Right ventricle myocardium inferior (tissue), 1 donor: ENCODE results near the gene RFX7. TPM values are rescaled to one million over a fixed set of nuclear protein-coding genes. Genes with fewer than 3 reads are reported as not detected.

Experiments used
- ATAC-seq: fragments of 200-7000 bp; cut with Tn5 transposase; one replicate; pipeline ENCODE4 v1.9.1; 2020; ENCODE audit warnings: mild to moderate bottlenecking, moderate library complexity
- DNase-seq: peaks from one replicate; pipeline ENCODE4 v3.0.0; 2021; ENCODE audit errors: missing footprints
- intact Hi-C: fragments of 100-400 bp; cut with DNase I; formaldehyde crosslinking; loops from one replicate; pipeline ENCODE4 v1.11.0; 2022
- total RNA-seq: library from RNA; stranded (reverse); fragmentation: NEBNext Ultra II Directional; extraction: Animal tissue kit (Norgen Biotek cat#: 25700); gene quantifications from one replicate; pipeline ENCODE4 v1.2.1, GENCODE V29; 2021
- donor health status: DM: no; HTN: yes; CAD: no; lungs with severe emphysema.

Gene RFX7
- total RNA-seq, 1 donor from 2014 or later: 5.8 TPM

DNA sequence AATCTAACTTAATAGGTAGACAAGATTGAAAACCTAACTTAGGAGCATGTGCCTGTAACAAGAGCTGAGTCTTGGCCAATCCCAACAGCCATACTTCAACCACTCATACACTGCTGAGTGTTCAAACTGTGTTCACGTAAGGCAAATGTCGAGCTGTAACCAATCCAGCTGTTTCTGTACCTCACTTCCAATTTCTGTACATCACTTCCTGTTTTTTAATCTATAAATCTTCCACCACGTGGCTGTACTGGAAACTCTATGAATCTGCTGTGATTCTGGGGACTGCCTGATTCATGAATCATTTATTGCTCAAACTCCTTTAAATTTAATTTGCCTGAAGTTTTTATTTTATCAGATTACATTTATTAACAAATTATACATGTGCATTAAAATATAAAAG is 205.7 kb downstream of the RFX7 start:
- DNase-seq: no peak
- no peak for ATAC-seq
- intact Hi-C loops: loop anchor here (5.0 kb wide), 1 partner anchor 46 kb away; the partner anchor contains the start of gene NEDD4

Other genes starting within 250 kb of the RFX7 start
- gene TEX9, start 121.5 kb upstream of the RFX7 start, total RNA-seq: 0.46 TPM
- 1.0 TPM for gene MNS1, start 221.3 kb upstream of the RFX7 start, total RNA-seq